Measurements from ENCODE around the gene CEMIP.
"Not testable (repeated sequence)": the region's sequence is repeated elsewhere in the genome, so short reads cannot be mapped to it uniquely, and the experiment has no call there.

CEMIP gene

GRCh38 chr15:80745888-80746287, 33.3 kb upstream of the CEMIP start:
- no peak for DNase-seq (ENCODE audit: low read depth in 1 of 2, low spot score in 1 of 2)
- in situ Hi-C loops (cut with HindIII; ENCODE audit: low pct_unique_long_range_greater_than_20kb, low sequenced_read_pairs) = no loop called here
- TF ChIP-seq JUND (IDR thresholded peaks at IDR 0.05; ENCODE audit: low read depth) = no peak

- no peak for DNase-seq (ENCODE audit: low read depth in 1 of 2, low spot score in 1 of 2)
- TF ChIP-seq JUND (IDR thresholded peaks at IDR 0.05; ENCODE audit: low read depth) = no peak
Observed at GRCh38 chr15:80747317-80748053, 31.7 kb upstream of the CEMIP start.

GRCh38 chr15:80749589-80749988, 29.6 kb upstream of the CEMIP start:
- peak; percentile 87 for TF ChIP-seq JUND (IDR thresholded peaks at IDR 0.05; ENCODE audit: low read depth)
- DNase-seq (ENCODE audit: low read depth in 1 of 2, low spot score in 1 of 2) = peak; percentile 36 to 95
- in situ Hi-C loops (cut with HindIII; ENCODE audit: low pct_unique_long_range_greater_than_20kb, low sequenced_read_pairs) = no loop called here

More at GRCh38 chr15:80747317-80748053, 31.7 kb upstream of the CEMIP start:
- in situ Hi-C loops (cut with HindIII; ENCODE audit: low pct_unique_long_range_greater_than_20kb, low sequenced_read_pairs) = no loop called here

DNA sequence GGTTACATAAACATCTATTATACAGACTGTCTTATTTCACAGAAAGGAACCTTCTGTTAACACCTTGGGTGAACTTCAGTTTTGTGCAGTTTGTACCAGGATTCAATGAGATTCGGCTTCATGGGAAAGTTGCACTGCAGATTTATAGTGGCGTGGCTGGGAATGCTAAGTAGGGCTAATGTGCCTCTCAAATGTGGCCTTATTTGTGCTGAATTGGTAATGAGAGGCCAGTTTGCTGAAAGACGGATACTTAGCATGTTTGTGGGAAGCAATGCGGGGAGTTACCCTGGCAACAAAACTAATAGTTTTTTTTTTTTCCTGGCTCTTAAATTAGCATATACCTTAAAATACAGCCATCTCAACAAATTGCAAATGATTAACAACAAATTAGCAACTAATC, 28.6 kb upstream of the CEMIP start:
- in situ Hi-C loops (cut with HindIII; ENCODE audit: low pct_unique_long_range_greater_than_20kb, low sequenced_read_pairs) = no loop called here
- no peak for TF ChIP-seq JUND (IDR thresholded peaks at IDR 0.05; ENCODE audit: low read depth)
- DNase-seq (ENCODE audit: low read depth in 1 of 2, low spot score in 1 of 2) = no peak

GRCh38 chr15:80752204-80752603, 27.0 kb upstream of the CEMIP start:
- no peak for TF ChIP-seq JUND (IDR thresholded peaks at IDR 0.05; ENCODE audit: low read depth)
- DNase-seq (ENCODE audit: low read depth in 1 of 2, low spot score in 1 of 2) = no peak
- in situ Hi-C loops (cut with HindIII; ENCODE audit: low pct_unique_long_range_greater_than_20kb, low sequenced_read_pairs) = no loop called here

DNA sequence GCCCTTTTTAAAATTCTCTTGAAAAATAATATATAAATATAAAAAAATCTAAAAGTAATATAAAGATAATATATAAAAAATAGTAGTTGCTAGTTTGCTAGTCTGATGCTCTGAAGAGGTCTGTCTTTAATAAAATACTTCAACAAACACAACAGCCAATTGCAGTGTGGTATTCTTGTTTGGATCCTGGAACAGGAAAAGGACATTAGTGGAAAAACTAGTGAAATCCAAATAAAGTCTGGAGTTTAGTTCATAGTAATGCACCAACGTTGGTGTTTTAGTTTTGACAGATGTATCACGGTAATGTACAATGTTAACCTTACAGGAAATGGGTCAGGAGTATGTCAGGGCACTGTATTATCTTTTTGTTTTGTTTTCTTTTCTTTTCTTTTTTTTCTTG, 26.0 kb upstream of the CEMIP start:
- no peak for DNase-seq (ENCODE audit: low read depth in 1 of 2, low spot score in 1 of 2)
- TF ChIP-seq JUND (IDR thresholded peaks at IDR 0.05; ENCODE audit: low read depth) = no peak
- in situ Hi-C loops (cut with HindIII; ENCODE audit: low pct_unique_long_range_greater_than_20kb, low sequenced_read_pairs) = no loop called here

GRCh38 chr15:80754014-80754413, 25.2 kb upstream of the CEMIP start:
- no peak for DNase-seq (ENCODE audit: low read depth in 1 of 2, low spot score in 1 of 2)
- TF ChIP-seq JUND (IDR thresholded peaks at IDR 0.05; ENCODE audit: low read depth) = no peak
- in situ Hi-C loops (cut with HindIII; ENCODE audit: low pct_unique_long_range_greater_than_20kb, low sequenced_read_pairs) = no loop called here

- in situ Hi-C loops (cut with HindIII; ENCODE audit: low pct_unique_long_range_greater_than_20kb, low sequenced_read_pairs) = no loop called here
- no peak for TF ChIP-seq JUND (IDR thresholded peaks at IDR 0.05; ENCODE audit: low read depth)
- no peak for DNase-seq (ENCODE audit: low read depth in 1 of 2, low spot score in 1 of 2)
Observed at GRCh38 chr15:80755885-80756284, 23.3 kb upstream of the CEMIP start.

GRCh38 chr15:80758130-80758745, 20.9 kb upstream of the CEMIP start:
- in situ Hi-C loops (cut with HindIII; ENCODE audit: low pct_unique_long_range_greater_than_20kb, low sequenced_read_pairs) = no loop called here
- TF ChIP-seq JUND (IDR thresholded peaks at IDR 0.05; ENCODE audit: low read depth) = no peak
- no peak for DNase-seq (ENCODE audit: low read depth in 1 of 2, low spot score in 1 of 2)

DNA sequence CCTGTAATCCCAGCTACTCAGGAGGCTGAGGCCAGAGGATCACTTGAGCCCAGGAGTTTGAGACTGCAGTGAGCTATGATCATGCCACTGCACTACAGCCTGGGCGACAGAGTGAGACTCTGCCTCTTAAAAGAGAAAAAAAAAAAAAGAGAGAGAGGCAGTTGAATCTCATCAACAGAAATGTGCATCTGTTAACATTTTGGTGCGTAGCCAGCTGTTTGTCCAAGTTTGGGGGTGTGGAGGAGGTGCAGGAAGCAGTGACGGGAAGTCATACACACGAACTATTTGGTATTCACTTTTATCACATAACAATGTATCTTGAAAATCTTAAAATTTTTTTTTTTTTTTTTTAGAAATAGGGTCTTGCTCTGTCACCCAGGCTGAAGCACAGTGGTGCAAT, 18.2 kb upstream of the CEMIP start:
- TF ChIP-seq JUND (IDR thresholded peaks at IDR 0.05; ENCODE audit: low read depth) = no peak
- in situ Hi-C loops (cut with HindIII; ENCODE audit: low pct_unique_long_range_greater_than_20kb, low sequenced_read_pairs) = no loop called here
- no peak for DNase-seq (ENCODE audit: low read depth in 1 of 2, low spot score in 1 of 2)

- in situ Hi-C loops (cut with HindIII; ENCODE audit: low pct_unique_long_range_greater_than_20kb, low sequenced_read_pairs) = no loop called here
- no peak for TF ChIP-seq JUND (IDR thresholded peaks at IDR 0.05; ENCODE audit: low read depth)
- DNase-seq (ENCODE audit: low read depth in 1 of 2, low spot score in 1 of 2) = no peak
Observed at GRCh38 chr15:80761754-80762153, 17.4 kb upstream of the CEMIP start.

GRCh38 chr15:80763235-80763634, 15.9 kb upstream of the CEMIP start:
- in situ Hi-C loops (cut with HindIII; ENCODE audit: low pct_unique_long_range_greater_than_20kb, low sequenced_read_pairs); DNase-seq (ENCODE audit: low read depth in 1 of 2, low spot score in 1 of 2): not testable (repeated sequence)

DNA sequence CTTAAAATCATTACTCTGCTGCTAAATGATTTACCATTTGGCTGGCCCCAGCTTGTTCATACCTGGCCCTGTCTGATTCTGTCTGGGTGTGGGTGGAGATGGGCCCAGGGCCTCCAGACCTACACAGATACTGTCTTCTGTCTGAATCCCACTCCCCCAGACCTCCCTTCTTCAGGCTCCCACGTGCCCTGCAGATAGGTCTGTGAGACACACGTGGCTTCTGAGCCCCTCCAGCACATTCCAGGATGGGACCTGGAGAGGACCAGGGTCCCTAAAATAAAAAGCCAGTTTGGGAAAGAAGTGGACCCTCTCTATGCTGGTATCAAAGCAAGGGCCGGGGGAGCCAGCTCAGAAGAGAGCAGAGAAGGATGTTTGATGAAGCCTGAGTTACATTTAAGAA, 14.6 kb upstream of the CEMIP start:
- TF ChIP-seq JUND (IDR thresholded peaks at IDR 0.05; ENCODE audit: low read depth) = no peak
- DNase-seq (ENCODE audit: low read depth in 1 of 2, low spot score in 1 of 2) = no peak
- in situ Hi-C loops (cut with HindIII; ENCODE audit: low pct_unique_long_range_greater_than_20kb, low sequenced_read_pairs) = no loop called here

- no peak for DNase-seq (ENCODE audit: low read depth in 1 of 2, low spot score in 1 of 2)
- no peak for TF ChIP-seq JUND (IDR thresholded peaks at IDR 0.05; ENCODE audit: low read depth)
- in situ Hi-C loops (cut with HindIII; ENCODE audit: low pct_unique_long_range_greater_than_20kb, low sequenced_read_pairs) = no loop called here
Observed at GRCh38 chr15:80766275-80766674, 12.9 kb upstream of the CEMIP start.

Measured in T47D (cell line).